Fibroblast of lung (primary cell): ENCODE results near the gene ZNF860. TPM values are rescaled to one million over a fixed set of nuclear protein-coding genes. Genes with fewer than 3 reads are reported as not detected.

Source experiments
- DNase-seq, 2 donors: peaks; one replicate each; pipeline versions ENCODE4 v3.0.0 to v3.0.0-alpha.2; 2010; ENCODE audit warnings: low read depth in 2 of 2
- H2AFZ ChIP-seq: 2 replicates; pipeline ENCODE4 v1.5.1; 2012; ENCODE audit warnings: low read length, control low read depth, inconsistent platforms
- H3K27ac ChIP-seq: 2 replicates; pipeline ENCODE4 v1.5.1; 2011; ENCODE audit warnings: low read length, control low read depth; ENCODE audit not compliant: insufficient read depth
- H3K27me3 ChIP-seq: 2 replicates; pipeline ENCODE4 v1.5.1; 2011; ENCODE audit warnings: mild to moderate bottlenecking, low read length; ENCODE audit not compliant: control insufficient read depth, insufficient read depth
- H3K36me3 ChIP-seq: 2 replicates; pipeline ENCODE4 v1.5.1; 2011; ENCODE audit warnings: low read length; ENCODE audit not compliant: control insufficient read depth, insufficient read depth
- H3K4me1 ChIP-seq: 2 replicates; pipeline ENCODE4 v1.5.1; 2011; ENCODE audit warnings: low read length; ENCODE audit not compliant: control insufficient read depth, insufficient read depth; ENCODE audit errors: extremely low read depth
- H3K4me2 ChIP-seq: 2 replicates; pipeline ENCODE4 v1.5.1; 2011; ENCODE audit warnings: low read length, control low read depth; ENCODE audit not compliant: insufficient read depth; ENCODE audit errors: extremely low read depth
- H3K4me3 ChIP-seq, 4 experiments: fragments of 200-600 bp in 1 of 4; sonication (generic) in 1 of 4; replicated peaks in 1 of 4; 2 replicates each; pipeline ENCODE4 v1.5.1; 2011 to 2016; ENCODE audit warnings: low read length in 4 of 4, low read depth in 3 of 4, mild to moderate bottlenecking in 3 of 4, control low read depth in 2 of 4, inconsistent platforms in 1 of 4, mixed read lengths in 1 of 4; ENCODE audit not compliant: insufficient read depth in 1 of 4; ENCODE audit errors: control extremely low read depth in 1 of 4
- H3K79me2 ChIP-seq: 2 replicates; pipeline ENCODE4 v1.5.1; 2012; ENCODE audit warnings: mild to moderate bottlenecking, low read length, inconsistent platforms; ENCODE audit not compliant: control insufficient read depth, insufficient read depth
- H3K9ac ChIP-seq: 2 replicates; pipeline ENCODE4 v1.5.1; 2011; ENCODE audit warnings: mild to moderate bottlenecking, low read length, control low read depth; ENCODE audit not compliant: insufficient read depth
- H3K9me3 ChIP-seq: 2 replicates; pipeline ENCODE4 v1.5.1; 2012; ENCODE audit warnings: low read depth, low read length; ENCODE audit not compliant: control insufficient read depth, insufficient read depth
- H4K20me1 ChIP-seq: 2 replicates; pipeline ENCODE4 v1.5.1; 2011; ENCODE audit warnings: low read length; ENCODE audit not compliant: control insufficient read depth, insufficient read depth; ENCODE audit errors: extremely low read depth
- EZH2 ChIP-seq: IDR thresholded peaks from 2 replicates; pipeline ENCODE4 v1.5.1; 2012; ENCODE audit warnings: low read length, control low read depth, mild to moderate bottlenecking; ENCODE audit errors: missing control alignments
- polyA minus RNA-seq: library from RNA; depleted of rRNA, polyadenylated mRNA; stranded (reverse); fragments of >200 nt; gene quantifications from 2 replicates; pipeline ENCODE4 v1.2.3, GENCODE V29; 2011; ENCODE audit warnings: low replicate concordance
- polyA plus RNA-seq, 2 donors: library from polyadenylated mRNA; depleted of rRNA in 1 of 2; stranded (reverse) in 1 of 2; unstranded in 1 of 2; fragments of >200 nt; gene quantifications; 2 replicates each; pipeline ENCODE4 v1.2.1, GENCODE V29; 2011 to 2012; ENCODE audit warnings: missing spikeins in 1 of 2
- total RNA-seq: library from RNA; depleted of rRNA; stranded (reverse); fragments of >200 nt; gene quantifications from 2 replicates; pipeline ENCODE4 v1.2.1, GENCODE V29; 2014
- TF ChIP-seq, protein P1 (sequence below), 2 donors: IDR thresholded peaks in 1 of 2; conservative IDR thresholded peaks in 1 of 2; 1 replicate in 1 of 2; 2 replicates in 1 of 2; pipeline ENCODE4 v1.5.1; 2011 to 2012; ENCODE audit warnings: low read length in 2 of 2, control low read depth in 1 of 2, inconsistent platforms in 1 of 2, low read depth in 1 of 2, mild to moderate bottlenecking in 1 of 2

ZNF860 gene
- under 0.01 and 0.50 TPM in 2 replicates for total RNA-seq
- 0.52 and 0.70 TPM in 2 replicates for polyA plus RNA-seq
- polyA plus RNA-seq (2012) = 0.20 and 0.48 TPM in 2 replicates
- polyA minus RNA-seq = 0.11 TPM in 1 of 2 replicates, not detected in the other

DNA sequence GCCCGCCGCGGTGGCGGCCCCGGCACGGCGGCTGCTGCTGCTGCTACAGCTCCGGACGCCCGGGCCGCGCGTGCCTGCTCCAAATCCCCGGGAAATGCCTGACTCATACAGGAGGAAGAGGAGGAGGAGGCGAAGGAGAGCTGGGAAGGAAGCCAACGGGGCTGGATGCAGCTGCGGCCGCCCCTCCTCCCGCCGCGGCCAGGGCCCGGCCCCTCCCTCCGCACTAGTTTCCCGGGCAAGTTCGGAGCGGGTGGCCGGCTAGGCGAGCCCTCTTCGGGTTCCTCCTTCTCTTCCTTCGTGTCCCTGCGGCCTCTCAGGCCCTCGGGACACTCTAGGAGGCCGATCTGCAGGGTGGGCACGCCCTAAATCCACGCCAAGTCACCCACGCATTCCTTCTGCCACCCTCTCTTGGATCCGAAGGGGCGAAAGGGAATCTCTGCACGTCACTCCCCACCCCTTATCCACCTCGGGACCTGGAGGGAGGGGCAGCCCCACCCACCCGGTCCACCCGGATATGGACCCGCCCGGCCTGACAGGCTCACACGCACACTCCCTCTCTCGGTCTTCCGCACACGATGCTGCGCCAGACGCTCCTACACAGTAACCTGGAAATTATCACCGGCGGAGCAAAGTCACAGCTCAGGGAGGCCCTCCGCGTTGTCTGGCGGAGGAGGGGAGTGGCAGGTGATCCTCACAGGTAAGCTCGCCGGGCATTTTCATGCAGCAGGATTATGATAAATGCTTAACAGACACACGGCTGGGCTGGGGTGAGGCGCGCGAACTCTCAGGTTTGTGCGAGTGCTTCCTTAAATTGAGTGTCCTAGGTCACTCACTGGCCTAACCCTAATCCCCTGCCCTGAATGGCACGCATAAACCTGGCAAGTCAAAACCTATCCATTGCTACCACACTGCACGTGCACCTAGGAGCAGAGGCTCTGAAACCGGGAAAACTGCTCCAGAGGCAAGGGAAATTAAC lies at the start of gene ZNF860, which contains the start of gene OSBPL10:
ZNF860 (plus strand) TSS at position 545 of the 976 bp plus-strand sequence. CDS start 7,330 bp downstream, outside the sequence.
OSBPL10 (minus strand) TSS at position 57 of the 976 bp plus-strand sequence. CDS start 83 bp downstream, outside the sequence.
- H3K4me3 ChIP-seq = peak within 1 kb of the TSS; percentile 78 to 88 (median 86)
- no peaks in the 10 kb centered on the region for H3K79me2 ChIP-seq
- H3K27me3 ChIP-seq = no peaks in the 10 kb centered on the region
- no peaks in the 10 kb centered on the region for H3K36me3 ChIP-seq
- peaks cover 2% of the 10 kb centered on the region for H3K4me1 ChIP-seq
- H3K27ac ChIP-seq = peak within 1 kb of the TSS; percentile 56
- H3K4me2 ChIP-seq = peak within 1 kb of the TSS; percentile 98
- H2AFZ ChIP-seq = peak within 1 kb of the TSS; percentile 91
- TF ChIP-seq, protein P1, sequence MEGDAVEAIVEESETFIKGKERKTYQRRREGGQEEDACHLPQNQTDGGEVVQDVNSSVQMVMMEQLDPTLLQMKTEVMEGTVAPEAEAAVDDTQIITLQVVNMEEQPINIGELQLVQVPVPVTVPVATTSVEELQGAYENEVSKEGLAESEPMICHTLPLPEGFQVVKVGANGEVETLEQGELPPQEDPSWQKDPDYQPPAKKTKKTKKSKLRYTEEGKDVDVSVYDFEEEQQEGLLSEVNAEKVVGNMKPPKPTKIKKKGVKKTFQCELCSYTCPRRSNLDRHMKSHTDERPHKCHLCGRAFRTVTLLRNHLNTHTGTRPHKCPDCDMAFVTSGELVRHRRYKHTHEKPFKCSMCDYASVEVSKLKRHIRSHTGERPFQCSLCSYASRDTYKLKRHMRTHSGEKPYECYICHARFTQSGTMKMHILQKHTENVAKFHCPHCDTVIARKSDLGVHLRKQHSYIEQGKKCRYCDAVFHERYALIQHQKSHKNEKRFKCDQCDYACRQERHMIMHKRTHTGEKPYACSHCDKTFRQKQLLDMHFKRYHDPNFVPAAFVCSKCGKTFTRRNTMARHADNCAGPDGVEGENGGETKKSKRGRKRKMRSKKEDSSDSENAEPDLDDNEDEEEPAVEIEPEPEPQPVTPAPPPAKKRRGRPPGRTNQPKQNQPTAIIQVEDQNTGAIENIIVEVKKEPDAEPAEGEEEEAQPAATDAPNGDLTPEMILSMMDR (conservative IDR thresholded peaks at IDR 0.05 in 1 of 2, IDR thresholded peaks at IDR 0.05 in 1 of 2; ENCODE audit: low read depth in 1 of 2, low read length in 2 of 2) = no peak
- no peak for TF ChIP-seq EZH2
- no peaks in the 10 kb centered on the region for H4K20me1 ChIP-seq
- peak within 1 kb of the TSS; percentile 68 for H3K9ac ChIP-seq
- H3K9me3 ChIP-seq = no peaks in the 10 kb centered on the region
- DNase-seq = peak; percentile 93 to 94

DNA sequence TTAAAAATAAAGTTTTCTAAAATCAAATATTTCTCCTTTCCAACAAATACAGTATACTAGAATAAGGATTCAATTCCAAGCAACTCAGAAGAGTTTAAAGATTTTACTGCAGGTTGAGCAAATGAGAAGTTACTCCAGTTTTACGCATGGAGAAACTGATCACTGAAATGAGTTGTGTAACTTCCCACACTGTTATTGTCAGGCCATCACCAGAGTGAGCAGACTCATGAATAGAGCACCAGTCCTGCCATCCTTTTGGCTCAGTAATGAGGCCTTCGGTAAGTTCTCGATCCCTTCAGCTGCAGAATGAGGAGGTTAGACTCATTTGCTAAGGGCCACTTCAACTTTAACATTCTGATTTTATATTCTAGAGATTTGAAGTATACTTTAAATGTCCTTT lies 48.6 kb upstream of the ZNF860 start:
- DNase-seq = no peak
- H3K27me3 ChIP-seq = no peaks in the 10 kb centered on the region
- H3K9me3 ChIP-seq = no peaks in the 10 kb centered on the region
- H3K4me1 ChIP-seq = no peaks in the 10 kb centered on the region
- H3K79me2 ChIP-seq = no peaks in the 10 kb centered on the region
- H3K9ac ChIP-seq = no peak overlapping the region
- no peak overlapping the region for H3K4me3 ChIP-seq
- H4K20me1 ChIP-seq = no peaks in the 10 kb centered on the region
- no peak overlapping the region for H3K27ac ChIP-seq
- no peaks in the 10 kb centered on the region for H3K36me3 ChIP-seq
- no peak overlapping the region for H2AFZ ChIP-seq
- TF ChIP-seq, protein P1 (conservative IDR thresholded peaks at IDR 0.05 in 1 of 2, IDR thresholded peaks at IDR 0.05 in 1 of 2; ENCODE audit: low read depth in 1 of 2, low read length in 2 of 2) = no peak
- no peak for TF ChIP-seq EZH2
- H3K4me2 ChIP-seq = no peak overlapping the region

DNA sequence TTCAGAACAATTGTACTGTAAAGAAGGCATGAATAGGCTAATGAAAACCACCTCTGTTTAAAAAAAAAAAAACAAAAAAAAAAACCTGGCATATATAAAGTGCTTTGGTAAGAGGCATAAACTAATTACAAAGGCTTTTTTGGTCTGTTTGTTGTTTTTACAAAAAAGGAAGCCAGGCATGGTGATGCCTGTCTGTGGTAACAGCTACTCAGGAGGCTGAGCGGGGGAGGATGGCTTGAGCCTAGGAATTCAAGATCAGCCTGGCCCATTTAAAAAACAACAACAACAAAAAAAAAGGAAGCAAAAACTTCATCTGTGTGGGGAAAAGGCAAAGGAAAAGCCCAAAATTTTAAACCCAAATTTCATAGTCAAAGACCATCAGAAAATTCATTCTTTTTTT lies 47.5 kb upstream of the ZNF860 start:
- H3K4me3 ChIP-seq = no peak overlapping the region
- H2AFZ ChIP-seq = no peak overlapping the region
- H3K36me3 ChIP-seq = no peaks in the 10 kb centered on the region
- no peak overlapping the region for H3K4me2 ChIP-seq
- H3K9ac ChIP-seq = no peak overlapping the region
- DNase-seq = peak in 1 of 2 donors; percentile 36
- no peaks in the 10 kb centered on the region for H4K20me1 ChIP-seq
- no peaks in the 10 kb centered on the region for H3K27me3 ChIP-seq
- no peaks in the 10 kb centered on the region for H3K79me2 ChIP-seq
- H3K4me1 ChIP-seq = no peaks in the 10 kb centered on the region
- no peaks in the 10 kb centered on the region for H3K9me3 ChIP-seq
- no peak for TF ChIP-seq EZH2
- TF ChIP-seq, protein P1 (conservative IDR thresholded peaks at IDR 0.05 in 1 of 2, IDR thresholded peaks at IDR 0.05 in 1 of 2; ENCODE audit: low read depth in 1 of 2, low read length in 2 of 2) = no peak
- H3K27ac ChIP-seq = no peak overlapping the region
